NB4 (cell line): ENCODE data around the gene LBR.

Experiments
- DNase-seq: peaks from one replicate; pipeline ENCODE4 v3.0.0; 2010; ENCODE audit warnings: low read depth
- H3K4me3 ChIP-seq: one replicate; pipeline ENCODE4 v1.5.1; 2011; ENCODE audit warnings: mild to moderate bottlenecking, low read depth, low read length, moderate library complexity
- MAX ChIP-seq: IDR thresholded peaks from 2 replicates; pipeline ENCODE4 v1.6.1; 2011; ENCODE audit warnings: low read depth, low read length
- MYC ChIP-seq: IDR thresholded peaks from 2 replicates; pipeline ENCODE4 v1.6.1; 2011; ENCODE audit warnings: low read depth, low read length
- POLR2A ChIP-seq: IDR thresholded peaks from 2 replicates; pipeline ENCODE4 v1.6.1; 2011; ENCODE audit warnings: mild to moderate bottlenecking; ENCODE audit not compliant: insufficient read length; ENCODE audit errors: extremely low read depth
- TF ChIP-seq, protein P1 (sequence below): IDR thresholded peaks from one replicate; pipeline ENCODE4 v1.5.1; 2012; ENCODE audit warnings: low read depth, low read length

Gene LBR

GRCh38 chr1:225458222-225458631, 30.4 kb upstream of the LBR start:
- TF ChIP-seq POLR2A = no peak
- no peak for TF ChIP-seq MAX
- TF ChIP-seq, protein P1, sequence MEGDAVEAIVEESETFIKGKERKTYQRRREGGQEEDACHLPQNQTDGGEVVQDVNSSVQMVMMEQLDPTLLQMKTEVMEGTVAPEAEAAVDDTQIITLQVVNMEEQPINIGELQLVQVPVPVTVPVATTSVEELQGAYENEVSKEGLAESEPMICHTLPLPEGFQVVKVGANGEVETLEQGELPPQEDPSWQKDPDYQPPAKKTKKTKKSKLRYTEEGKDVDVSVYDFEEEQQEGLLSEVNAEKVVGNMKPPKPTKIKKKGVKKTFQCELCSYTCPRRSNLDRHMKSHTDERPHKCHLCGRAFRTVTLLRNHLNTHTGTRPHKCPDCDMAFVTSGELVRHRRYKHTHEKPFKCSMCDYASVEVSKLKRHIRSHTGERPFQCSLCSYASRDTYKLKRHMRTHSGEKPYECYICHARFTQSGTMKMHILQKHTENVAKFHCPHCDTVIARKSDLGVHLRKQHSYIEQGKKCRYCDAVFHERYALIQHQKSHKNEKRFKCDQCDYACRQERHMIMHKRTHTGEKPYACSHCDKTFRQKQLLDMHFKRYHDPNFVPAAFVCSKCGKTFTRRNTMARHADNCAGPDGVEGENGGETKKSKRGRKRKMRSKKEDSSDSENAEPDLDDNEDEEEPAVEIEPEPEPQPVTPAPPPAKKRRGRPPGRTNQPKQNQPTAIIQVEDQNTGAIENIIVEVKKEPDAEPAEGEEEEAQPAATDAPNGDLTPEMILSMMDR = no peak
- peak; percentile 70 for DNase-seq
- no peak overlapping the region for H3K4me3 ChIP-seq

GRCh38 chr1:225454733-225455132, 26.9 kb upstream of the LBR start:
- no peak for TF ChIP-seq MAX
- TF ChIP-seq, protein P1 = no peak
- no peak for TF ChIP-seq POLR2A
- no peak for TF ChIP-seq MYC
- H3K4me3 ChIP-seq = no peak overlapping the region
- peak; percentile 64 for DNase-seq

- TF ChIP-seq POLR2A = no peak
- TF ChIP-seq MAX = no peak
- no peak for TF ChIP-seq MYC
- TF ChIP-seq, protein P1 = no peak
- H3K4me3 ChIP-seq = no peak overlapping the region
- DNase-seq = no peak
Observed at GRCh38 chr1:225453797-225454648, 26.2 kb upstream of the LBR start.

GRCh38 chr1:225451840-225452515, 24.1 kb upstream of the LBR start:
- DNase-seq = no peak
- TF ChIP-seq MYC (no peak), POLR2A (no peak)
- TF ChIP-seq, protein P1 = no peak
- H3K4me3 ChIP-seq = no peak overlapping the region

DNA sequence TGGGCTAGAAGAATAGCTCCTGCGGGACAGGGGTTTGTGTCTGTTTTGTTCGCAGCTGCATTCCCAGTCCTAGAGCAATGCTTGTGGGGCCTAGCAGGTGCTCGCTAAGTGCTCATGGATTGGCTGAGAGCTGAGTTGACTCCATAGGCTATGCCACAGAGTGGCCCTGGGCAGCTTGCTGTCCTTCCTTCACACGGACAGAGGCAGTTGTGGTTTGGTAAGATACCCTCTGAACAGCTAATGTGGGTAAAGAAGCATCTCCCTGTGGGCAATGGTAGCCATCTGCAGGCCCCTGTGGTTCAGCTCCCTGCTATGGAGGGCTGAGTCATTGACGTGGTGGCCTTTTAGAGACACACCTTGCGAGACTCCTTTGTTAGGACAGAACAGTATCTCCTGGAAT, 23.5 kb upstream of the LBR start:
- peak; percentile 63 for DNase-seq
- no peak overlapping the region for H3K4me3 ChIP-seq
- TF ChIP-seq MAX = no peak
- TF ChIP-seq, protein P1 = no peak
- no peak for TF ChIP-seq MYC
- TF ChIP-seq POLR2A = no peak
